HEK293T (cell line): ENCODE data around the gene THSD4.
A peak's percentile ranks its signal among the peaks of the same experiment; 100 is the strongest.

ENCODE experiments used
- CTCF ChIA-PET: fragments of 350-600 bp; formaldehyde crosslinking; extraction: SDS; loops from one replicate; lab custom pipeline; 2021; ENCODE audit warnings: antibody characterized with exemption, inconsistent platforms; lab: Yijun Ruan, JAX
- POLR2A ChIA-PET: fragments of 350-600 bp; formaldehyde crosslinking; extraction: SDS; loops from one replicate; lab custom pipeline; 2020; ENCODE audit warnings: antibody characterized with exemption, inconsistent platforms; lab: Yijun Ruan, JAX
- DNase-seq: peaks from one replicate; pipeline ENCODE4 v3.0.0; 2012; ENCODE audit warnings: mixed read lengths; ENCODE audit errors: extremely low spot score
- ARNT ChIP-seq: fragments of 450-650 bp; IDR thresholded peaks from 2 replicates; pipeline ENCODE4 v1.6.1; 2017; ENCODE audit warnings: mild to moderate bottlenecking
- BHLHE40 ChIP-seq: fragments of 450-650 bp; IDR thresholded peaks from 2 replicates; pipeline ENCODE4 v1.6.1; 2016; ENCODE audit warnings: mild to moderate bottlenecking, moderate library complexity, borderline replicate concordance
- CTBP1 ChIP-seq: fragments of 450-650 bp; IDR thresholded peaks from 2 replicates; pipeline ENCODE4 v1.6.1; 2016; ENCODE audit warnings: borderline replicate concordance
- ELF4 ChIP-seq: fragments of 450-650 bp; IDR thresholded peaks from 2 replicates; pipeline ENCODE4 v1.6.1; 2017; ENCODE audit warnings: antibody characterized with exemption
- FOXA1 ChIP-seq: fragments of 450-650 bp; IDR thresholded peaks from 2 replicates; pipeline ENCODE4 v1.6.1; 2016; ENCODE audit warnings: mild to moderate bottlenecking
- FOXK2 ChIP-seq: fragments of 450-650 bp; IDR thresholded peaks from 2 replicates; pipeline ENCODE4 v1.6.1; 2016; ENCODE audit warnings: mild to moderate bottlenecking
- FOXM1 ChIP-seq: fragments of 450-650 bp; IDR thresholded peaks from 2 replicates; pipeline ENCODE4 v1.6.1; 2017; ENCODE audit warnings: mild to moderate bottlenecking, borderline replicate concordance
- HDGF ChIP-seq: fragments of 450-650 bp; IDR thresholded peaks from 2 replicates; pipeline ENCODE4 v1.6.1; 2017; ENCODE audit warnings: antibody characterized with exemption, borderline replicate concordance
- L3MBTL2 ChIP-seq: fragments of 450-650 bp; conservative IDR thresholded peaks from 2 replicates; pipeline ENCODE4 v1.6.1; 2016; ENCODE audit warnings: mild to moderate bottlenecking
- LEF1 ChIP-seq: fragments of 450-650 bp; IDR thresholded peaks from 2 replicates; pipeline ENCODE4 v1.6.1; 2017; ENCODE audit warnings: mild to moderate bottlenecking, borderline replicate concordance
- NFRKB ChIP-seq: fragments of 450-650 bp; IDR thresholded peaks from 2 replicates; pipeline ENCODE4 v1.6.1; 2016; ENCODE audit warnings: mild to moderate bottlenecking, moderate library complexity
- SP1 ChIP-seq: fragments of 450-650 bp; IDR thresholded peaks from 2 replicates; pipeline ENCODE4 v1.6.1; 2017
- SUZ12 ChIP-seq: fragments of 450-650 bp; IDR thresholded peaks from 2 replicates; pipeline ENCODE4 v1.6.1; 2016; ENCODE audit warnings: mild to moderate bottlenecking
- ZNF384 ChIP-seq: fragments of 450-650 bp; IDR thresholded peaks from 2 replicates; pipeline ENCODE4 v1.6.1; 2016
- TF ChIP-seq, protein P1 (sequence below): fragments of 450-650 bp; IDR thresholded peaks from 2 replicates; pipeline ENCODE4 v1.6.1; 2016

Gene THSD4

DNA sequence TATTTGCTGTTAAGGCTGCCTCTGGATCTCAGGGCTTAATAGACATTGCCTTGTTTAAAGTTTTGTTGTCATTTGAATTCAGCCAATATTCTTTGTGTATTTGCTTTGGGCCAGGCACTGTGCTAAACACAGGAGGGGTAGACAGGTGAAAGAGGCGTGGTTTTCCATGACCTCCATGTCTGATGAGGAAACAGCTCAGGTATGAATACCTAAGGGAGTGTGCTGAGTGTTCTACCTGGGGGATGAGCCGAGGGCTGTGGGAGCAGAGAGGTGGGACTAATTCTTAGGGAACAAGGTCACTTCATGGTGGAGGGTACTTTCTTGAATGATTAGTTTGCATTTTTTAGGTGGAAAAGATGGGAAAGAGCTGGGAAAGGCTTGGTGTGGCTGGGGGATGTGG, 108.2 kb downstream of the THSD4 start:
- no peak for DNase-seq
- no peak for TF ChIP-seq FOXK2
- TF ChIP-seq NFRKB: no peak
- TF ChIP-seq ARNT: no peak
- TF ChIP-seq FOXA1: no peak
- TF ChIP-seq ELF4: no peak
- TF ChIP-seq LEF1: no peak
- no peak for TF ChIP-seq FOXM1
- TF ChIP-seq, protein P1, sequence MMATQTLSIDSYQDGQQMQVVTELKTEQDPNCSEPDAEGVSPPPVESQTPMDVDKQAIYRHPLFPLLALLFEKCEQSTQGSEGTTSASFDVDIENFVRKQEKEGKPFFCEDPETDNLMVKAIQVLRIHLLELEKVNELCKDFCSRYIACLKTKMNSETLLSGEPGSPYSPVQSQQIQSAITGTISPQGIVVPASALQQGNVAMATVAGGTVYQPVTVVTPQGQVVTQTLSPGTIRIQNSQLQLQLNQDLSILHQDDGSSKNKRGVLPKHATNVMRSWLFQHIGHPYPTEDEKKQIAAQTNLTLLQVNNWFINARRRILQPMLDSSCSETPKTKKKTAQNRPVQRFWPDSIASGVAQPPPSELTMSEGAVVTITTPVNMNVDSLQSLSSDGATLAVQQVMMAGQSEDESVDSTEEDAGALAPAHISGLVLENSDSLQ: no peak
- TF ChIP-seq HDGF: no peak
- TF ChIP-seq CTBP1: no peak
- no peak for TF ChIP-seq SP1
- no peak for TF ChIP-seq L3MBTL2
- TF ChIP-seq SUZ12: no peak
- no peak for TF ChIP-seq BHLHE40
- TF ChIP-seq ZNF384: no peak
- ChIA-PET POLR2A (no interaction called here), CTCF (no interaction called here)

DNA sequence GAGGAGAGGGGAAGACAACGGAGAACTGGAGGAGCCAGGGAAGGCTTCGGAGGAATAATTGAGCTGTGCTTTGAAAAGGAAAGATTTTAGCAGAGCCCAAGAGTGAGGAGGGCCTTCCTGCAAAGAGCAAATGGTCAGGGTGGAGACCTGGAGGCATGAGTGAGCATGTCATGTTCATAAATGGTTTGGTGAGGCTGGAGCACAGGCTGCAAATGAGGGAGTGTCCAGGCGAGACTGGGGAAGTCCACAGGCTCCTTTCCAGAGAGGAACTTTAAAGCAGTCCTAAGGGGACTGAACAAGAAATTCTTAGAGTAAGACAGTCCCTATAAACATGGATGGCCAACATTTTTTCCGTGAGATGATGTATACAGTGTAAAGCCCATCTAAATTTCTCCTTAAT, 108.8 kb downstream of the THSD4 start:
- CTCF ChIA-PET: no interaction called here
- POLR2A ChIA-PET: no interaction called here
- DNase-seq: no peak
- TF ChIP-seq FOXK2: no peak
- no peak for TF ChIP-seq FOXA1
- no peak for TF ChIP-seq NFRKB
- no peak for TF ChIP-seq LEF1
- no peak for TF ChIP-seq FOXM1
- TF ChIP-seq L3MBTL2: no peak
- TF ChIP-seq CTBP1: no peak
- no peak for TF ChIP-seq HDGF

DNA sequence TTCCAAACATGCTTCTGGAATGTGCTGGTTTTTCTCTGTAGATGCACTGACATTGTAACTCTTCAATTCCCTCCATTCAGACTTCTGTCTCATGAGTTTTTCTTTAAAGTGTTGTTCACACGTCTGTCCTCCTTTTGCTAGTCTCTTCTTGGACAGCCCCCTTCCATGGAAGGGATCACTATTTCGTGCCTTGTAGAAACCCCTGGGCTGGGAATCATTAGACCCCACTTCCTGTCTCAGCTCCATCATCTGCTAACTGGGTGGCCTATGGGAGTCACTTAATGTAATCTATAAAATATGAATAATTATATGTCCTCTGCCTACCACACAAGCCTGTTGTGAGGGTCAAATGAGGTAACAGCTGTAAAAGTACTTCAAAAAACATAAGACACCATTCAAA, 110.6 kb downstream of the THSD4 start:
- TF ChIP-seq L3MBTL2 (no peak), CTBP1 (no peak), LEF1 (no peak), SUZ12 (no peak), ARNT (no peak), BHLHE40 (no peak), FOXM1 (no peak)
- ChIA-PET CTCF (no interaction called here), POLR2A (no interaction called here)
- no peak for DNase-seq

DNA sequence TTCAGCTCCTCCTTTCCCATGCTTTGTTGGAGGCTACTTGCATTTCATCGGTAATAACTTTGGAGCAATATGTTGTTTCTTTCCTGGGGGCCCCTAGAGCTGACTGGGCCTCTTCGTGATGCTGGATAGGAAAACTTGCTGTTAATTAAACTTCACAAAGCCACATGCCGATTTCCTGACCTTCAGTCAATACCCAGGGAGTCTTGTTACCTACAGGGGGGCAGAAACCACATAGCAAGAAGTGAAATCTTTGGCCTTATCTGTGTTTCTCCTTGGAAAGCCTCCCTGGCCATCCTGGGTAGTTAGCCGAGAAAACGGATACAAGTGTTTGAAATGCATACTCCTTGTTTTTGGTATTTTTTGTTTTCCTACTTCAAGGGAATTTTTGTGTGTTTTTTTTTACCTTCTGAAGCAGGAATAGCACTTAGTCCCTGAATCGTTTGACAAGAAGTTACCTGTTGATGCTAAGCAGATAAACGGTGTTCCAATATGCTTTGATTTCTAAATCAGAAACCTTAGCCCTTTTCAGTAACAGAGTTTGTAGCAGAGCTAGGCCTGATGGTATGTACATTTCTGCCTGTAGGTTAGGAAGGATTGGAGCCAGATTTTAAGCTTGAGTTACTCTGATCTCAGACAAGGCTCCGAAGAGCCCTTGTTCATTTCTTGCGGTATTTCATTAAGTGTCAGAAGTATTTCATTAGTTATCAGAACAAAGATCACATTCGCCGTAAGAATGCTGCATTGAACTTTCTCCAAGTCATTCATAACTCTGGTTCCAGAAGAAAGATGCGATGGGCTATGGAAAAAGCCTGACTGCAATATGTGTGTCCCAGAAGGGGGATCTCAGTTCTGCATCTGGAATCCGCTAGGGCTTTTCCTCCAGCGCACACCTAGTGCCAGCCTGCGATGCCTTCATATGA, 111.5 kb downstream of the THSD4 start:
- ChIA-PET POLR2A (no interaction called here), CTCF (interaction anchor here (0.7 kb wide), 1 partner anchor 161 kb away, joined by 3 read pairs; no protein-coding TSS in a partner anchor)
- TF ChIP-seq FOXA1 (no peak), NFRKB (no peak), ARNT (no peak), ZNF384 (no peak), L3MBTL2 (no peak)
- no peak for DNase-seq

DNA sequence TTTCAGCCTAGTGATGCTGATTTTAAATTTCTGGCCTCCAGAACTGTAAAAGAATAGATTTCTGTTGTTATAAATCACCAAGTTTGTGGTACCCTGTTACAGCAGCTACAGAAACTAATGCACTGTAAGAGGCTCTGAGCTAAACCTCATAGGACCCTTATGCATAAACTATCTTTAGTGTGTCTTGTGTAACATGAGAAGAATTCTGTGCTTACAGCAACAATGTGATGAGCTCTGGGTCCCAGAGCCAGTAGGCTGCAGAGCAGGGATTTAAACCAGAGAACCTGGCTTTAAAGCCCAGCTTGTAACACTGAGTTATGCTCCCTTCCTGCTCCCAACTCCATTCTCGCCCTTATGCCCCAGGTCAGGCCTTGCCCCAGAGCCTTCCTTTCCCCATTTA, 113.1 kb downstream of the THSD4 start:
- DNase-seq: no peak
- CTCF ChIA-PET: interaction anchor here (0.9 to 1.1 kb wide), 2 partner anchors 28 to 216 kb away, joined by 3 to 4 read pairs; no protein-coding TSS in a partner anchor
- POLR2A ChIA-PET: no interaction called here
- TF ChIP-seq L3MBTL2: no peak
- no peak for TF ChIP-seq LEF1
- TF ChIP-seq FOXM1: no peak
- no peak for TF ChIP-seq ZNF384
- no peak for TF ChIP-seq FOXK2
- TF ChIP-seq BHLHE40: no peak
- no peak for TF ChIP-seq CTBP1
- TF ChIP-seq SP1: no peak
- TF ChIP-seq HDGF: no peak

DNA sequence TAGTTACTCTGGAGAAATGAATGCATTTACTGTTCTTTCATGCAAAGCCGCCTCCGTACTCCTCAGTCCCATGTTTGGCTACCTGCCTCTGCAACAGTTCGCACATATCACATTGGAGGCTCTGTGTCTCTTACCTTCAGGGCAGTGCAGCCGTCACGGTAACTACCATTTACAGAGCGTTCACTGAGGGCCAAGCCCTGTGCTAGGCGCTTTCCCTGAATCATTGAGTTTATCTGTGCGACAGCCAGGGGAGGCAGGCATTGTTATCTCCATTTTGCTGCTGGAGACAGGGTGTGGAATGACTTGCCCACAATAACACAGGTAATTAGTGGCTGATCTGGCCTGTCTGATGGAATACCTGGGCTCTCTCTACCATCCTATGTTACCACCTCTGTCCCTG, 115.0 kb downstream of the THSD4 start:
- ChIA-PET CTCF (no interaction called here), POLR2A (no interaction called here)
- TF ChIP-seq SUZ12 (no peak), CTBP1 (no peak), ELF4 (no peak), FOXM1 (no peak), FOXK2 (no peak), SP1 (no peak), FOXA1 (no peak), ARNT (no peak), ZNF384 (no peak), NFRKB (no peak)
- no peak for DNase-seq

DNA sequence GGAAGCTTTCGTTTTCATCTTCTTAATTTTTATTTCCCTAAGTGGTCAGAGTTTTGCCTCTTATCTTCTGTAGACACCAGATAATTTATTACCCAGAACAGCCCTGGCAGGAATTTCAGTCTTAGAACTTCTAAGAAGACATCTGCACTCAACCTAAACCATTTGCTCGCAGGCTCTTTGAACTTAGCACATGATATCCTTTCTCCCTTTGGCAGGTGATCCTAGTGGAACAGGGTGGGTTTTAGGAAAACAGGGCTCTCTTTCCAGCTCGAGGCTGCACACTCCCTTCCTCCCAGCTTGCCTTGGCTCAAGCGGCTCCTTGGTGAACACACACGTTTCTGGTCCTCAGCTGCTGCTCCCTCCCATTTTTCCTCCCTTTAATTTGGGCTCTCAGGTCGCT, 116.5 kb downstream of the THSD4 start:
- ChIA-PET CTCF (interaction anchor here (0.6 kb wide), 1 partner anchor 98 kb away, joined by 5 read pairs; no protein-coding TSS in a partner anchor), POLR2A (interaction anchor here (0.6 to 1.1 kb wide), 2 partner anchors 10 to 11 kb away, joined by 3 to 4 read pairs; no protein-coding TSS in a partner anchor)
- no peak for DNase-seq
- no peak for TF ChIP-seq FOXK2
- TF ChIP-seq, protein P1: 0 out of 2 replicates have a peak, but pooled peaks have one; percentile 13
